Stimulated activated CD8-positive, alpha-beta memory T cell treated with anti-CD3 and anti-CD28 coated beads, Interleukin-4, amount 100 ng/mL, for 4 hours (primary cell): ENCODE results near the gene CCDC188.

Experiments used
- DNase-seq, 2 donors: peaks; one replicate each; pipeline ENCODE4 v3.0.0-alpha.2; 2020; ENCODE audit warnings: low read depth in 2 of 2, low spot score in 1 of 2

The CCDC188 gene

DNA sequence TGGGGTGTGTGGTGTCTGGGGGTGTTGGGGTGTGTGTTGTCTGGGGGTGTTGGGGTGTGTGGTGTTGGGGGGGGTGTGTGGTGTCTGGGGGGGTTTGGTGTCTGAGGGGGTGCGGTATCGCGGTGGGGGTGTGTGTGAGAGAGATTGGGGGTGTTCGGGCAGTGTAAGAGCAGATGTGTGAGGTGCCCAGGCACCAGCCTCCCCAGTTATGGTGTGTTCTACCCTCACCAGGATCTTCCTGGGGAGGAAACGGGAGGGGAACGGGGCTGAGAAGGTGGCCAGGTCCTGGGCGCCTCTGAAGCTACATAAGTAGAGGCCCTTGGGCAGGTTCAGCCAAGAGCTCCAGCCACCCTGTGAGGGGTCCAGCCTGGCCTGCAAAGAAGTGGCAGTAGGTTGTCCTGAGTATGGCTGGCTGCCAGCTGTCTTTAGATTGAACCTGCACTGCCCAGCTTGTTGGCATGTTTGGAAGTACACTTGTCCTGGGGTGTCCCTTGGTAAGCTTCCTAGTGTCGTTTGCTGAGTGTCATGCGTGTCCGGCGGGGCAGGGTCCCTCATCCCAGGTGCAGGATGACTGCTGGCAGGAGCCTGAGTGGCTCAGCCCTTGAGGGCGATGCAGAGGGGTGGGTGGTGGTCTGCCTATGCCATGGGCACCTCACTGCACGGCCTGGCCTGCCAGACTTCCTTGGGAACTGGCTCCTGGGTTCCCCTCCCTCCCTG, 27.3 kb downstream of the CCDC188 start:
- no peak for DNase-seq

DNA sequence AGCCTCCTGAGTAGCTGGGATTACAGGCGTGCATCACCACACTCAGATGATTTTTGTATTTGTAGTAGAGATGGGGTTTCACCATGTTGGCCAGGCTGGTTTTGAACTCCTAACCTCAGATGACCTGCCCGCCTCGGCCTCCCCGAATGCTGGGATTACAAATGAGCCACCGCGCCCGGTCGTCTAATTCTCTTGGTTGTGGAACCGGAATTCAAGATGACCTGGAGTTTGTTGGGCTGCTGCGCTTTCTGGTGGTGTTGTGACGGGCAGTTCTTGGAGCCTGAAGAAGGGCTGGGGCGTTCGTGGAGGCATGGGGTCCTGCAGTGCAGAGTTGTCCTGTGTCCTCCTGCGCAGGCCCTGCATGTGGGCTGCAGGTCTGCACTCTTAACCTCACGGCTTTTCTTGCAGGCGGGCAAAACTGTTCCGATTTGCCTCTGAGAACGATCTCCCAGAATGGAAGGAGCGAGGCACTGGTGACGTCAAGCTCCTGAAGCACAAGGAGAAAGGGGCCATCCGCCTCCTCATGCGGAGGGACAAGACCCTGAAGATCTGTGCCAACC, 28.9 kb downstream of the CCDC188 start:
- DNase-seq, result no peak

GRCh38 chr22:20118300-20119020, 32.4 kb downstream of the CCDC188 start:
- DNase-seq, result no peak

DNA sequence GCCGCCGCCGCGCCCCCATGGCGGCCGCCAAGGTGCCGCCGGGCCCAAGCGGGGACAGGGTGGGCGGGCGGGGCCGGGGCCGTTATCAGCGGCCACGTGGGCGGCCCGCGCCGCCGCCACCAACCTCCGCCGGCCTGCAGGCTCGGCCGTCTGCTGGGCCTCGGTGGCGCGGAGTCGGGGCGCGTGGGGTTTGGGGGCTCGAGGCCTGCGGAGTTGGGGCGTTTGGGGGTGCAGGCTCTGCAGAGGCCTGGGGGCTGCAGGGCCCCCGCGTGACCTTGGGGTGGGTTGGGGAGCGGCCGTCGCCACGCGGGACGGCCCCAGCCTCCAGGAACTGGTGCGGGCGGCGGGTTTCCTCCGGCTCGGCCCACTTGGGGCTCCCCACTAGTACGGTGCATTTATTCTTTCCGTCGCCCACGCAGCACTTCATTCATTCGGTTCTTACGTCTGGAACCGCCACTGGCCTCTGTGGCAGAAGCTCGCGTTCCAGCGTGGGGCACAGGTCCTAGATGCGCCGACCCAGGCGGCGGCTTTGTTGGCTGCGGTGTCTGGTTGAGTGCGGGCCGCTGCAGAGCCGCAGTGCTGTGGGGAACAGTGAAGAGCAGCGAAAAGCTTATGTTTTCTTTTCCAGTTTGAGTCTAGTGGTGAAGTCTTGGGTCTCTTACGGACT, 33.1 kb downstream of the CCDC188 start:
- peak; percentile 64 to 67 for DNase-seq

DNA sequence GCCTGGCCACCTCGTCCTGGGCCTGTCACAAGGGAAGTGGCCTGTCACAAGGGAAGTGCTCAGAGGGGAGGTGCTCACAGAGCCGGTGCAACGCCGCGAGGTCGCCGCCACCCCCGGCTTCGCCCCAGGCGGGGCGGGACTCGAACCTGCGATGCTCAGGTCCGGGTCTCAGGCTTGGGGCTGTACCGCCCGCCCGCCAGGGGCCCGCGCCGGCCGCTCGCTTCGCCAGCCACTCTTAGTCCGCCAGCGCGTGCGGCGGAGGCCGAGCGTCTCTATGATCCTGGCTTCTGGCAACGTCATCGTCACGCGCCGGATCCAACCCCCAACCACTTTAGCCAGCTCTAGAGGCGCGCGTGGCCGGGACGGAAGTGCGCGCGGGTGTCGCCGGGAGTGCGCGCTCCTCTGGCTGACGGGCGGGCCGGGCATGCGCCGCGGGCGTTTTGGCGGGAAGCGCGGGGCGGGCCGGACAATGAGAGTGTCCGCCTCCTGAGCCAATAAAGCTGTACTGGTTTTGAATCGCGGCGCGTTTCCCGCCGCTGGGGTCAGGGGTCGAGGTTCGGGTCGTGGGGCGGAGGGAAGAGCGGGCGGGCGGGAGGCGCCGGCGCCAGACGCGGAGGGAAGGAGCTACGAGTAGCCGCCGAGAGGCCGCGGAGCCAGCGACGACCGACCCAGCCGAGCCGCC, 33.8 kb downstream of the CCDC188 start, which contains the start of gene TRMT2A:
TSS of gene TRMT2A (minus strand) at position 276 of the 682 bp plus-strand sequence. CDS start 320 bp downstream, outside the sequence.
- DNase-seq, result peak; percentile 88 to 93

DNA sequence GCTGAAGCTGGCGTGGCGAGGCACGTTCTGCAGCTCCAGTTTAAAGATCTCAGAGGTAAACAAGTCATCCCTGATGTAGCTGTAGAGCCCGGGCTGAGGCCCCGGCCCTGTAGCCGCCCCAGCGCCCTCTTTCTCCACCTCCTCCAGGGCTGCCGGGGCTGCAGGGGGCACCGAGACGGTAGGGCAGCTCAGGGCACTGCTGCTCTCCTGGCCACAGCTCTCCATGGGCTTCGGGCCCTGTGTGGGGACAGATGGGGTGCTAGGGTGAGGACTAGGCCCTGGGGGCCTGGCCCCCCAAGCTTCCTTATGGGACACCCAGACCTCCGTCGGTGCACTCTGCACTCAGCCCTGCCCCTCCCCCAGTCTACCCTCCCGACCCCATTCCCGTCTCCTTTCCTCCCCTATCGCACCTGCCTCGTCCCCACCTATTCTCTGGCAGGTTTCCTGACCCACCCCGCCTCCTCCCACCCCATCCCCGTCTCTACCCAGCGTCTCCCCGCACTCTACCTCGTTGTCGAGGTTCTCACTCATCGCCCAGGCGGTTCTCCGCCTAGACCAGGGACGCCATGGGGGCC, 34.4 kb downstream of the CCDC188 start:
- DNase-seq, result no peak

DNA sequence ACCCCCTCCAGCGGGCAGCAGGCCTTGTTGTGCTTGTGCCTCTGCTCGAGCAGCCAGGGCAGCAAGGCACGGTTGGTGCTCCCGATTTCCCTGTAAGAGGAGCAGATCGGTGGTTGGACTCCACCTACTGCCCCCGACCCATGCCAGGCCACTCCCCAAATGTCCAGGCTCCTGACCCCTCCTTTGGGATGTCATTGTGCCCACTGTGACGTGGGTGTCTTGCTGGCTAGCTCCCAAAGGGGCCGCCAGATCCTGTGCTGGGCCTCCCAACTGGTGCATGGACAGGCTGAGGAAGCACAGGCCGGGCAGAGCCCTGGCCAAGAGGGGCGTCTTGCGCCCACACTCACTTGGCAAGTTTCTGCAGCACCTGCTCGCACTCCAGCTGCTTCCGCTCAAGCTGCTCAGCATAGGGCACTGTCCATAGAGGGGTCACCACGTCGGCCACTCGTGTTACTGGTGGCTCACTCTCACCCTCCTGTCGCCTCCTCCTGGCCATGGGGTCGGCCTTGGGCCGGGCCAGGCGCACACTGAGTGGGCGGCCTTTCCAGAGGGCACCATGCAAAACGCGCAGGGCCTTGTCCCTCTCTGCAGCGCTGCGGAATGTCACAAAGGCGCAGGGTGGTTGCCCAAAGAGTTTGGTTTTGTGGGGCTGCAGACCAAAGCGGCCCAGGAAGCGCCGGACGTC, 35.0 kb downstream of the CCDC188 start, which contains the start of gene RANBP1:
TSS of gene RANBP1 (plus strand) at position 414 of the 685 bp plus-strand sequence. CDS start at position 495, 81 bp downstream.
- no peak for DNase-seq

GRCh38 chr22:20114506-20115475, 36.1 kb downstream of the CCDC188 start:
- DNase-seq, result no peak

GRCh38 chr22:20113551-20114310, 37.1 kb downstream of the CCDC188 start:
- no peak for DNase-seq

DNA sequence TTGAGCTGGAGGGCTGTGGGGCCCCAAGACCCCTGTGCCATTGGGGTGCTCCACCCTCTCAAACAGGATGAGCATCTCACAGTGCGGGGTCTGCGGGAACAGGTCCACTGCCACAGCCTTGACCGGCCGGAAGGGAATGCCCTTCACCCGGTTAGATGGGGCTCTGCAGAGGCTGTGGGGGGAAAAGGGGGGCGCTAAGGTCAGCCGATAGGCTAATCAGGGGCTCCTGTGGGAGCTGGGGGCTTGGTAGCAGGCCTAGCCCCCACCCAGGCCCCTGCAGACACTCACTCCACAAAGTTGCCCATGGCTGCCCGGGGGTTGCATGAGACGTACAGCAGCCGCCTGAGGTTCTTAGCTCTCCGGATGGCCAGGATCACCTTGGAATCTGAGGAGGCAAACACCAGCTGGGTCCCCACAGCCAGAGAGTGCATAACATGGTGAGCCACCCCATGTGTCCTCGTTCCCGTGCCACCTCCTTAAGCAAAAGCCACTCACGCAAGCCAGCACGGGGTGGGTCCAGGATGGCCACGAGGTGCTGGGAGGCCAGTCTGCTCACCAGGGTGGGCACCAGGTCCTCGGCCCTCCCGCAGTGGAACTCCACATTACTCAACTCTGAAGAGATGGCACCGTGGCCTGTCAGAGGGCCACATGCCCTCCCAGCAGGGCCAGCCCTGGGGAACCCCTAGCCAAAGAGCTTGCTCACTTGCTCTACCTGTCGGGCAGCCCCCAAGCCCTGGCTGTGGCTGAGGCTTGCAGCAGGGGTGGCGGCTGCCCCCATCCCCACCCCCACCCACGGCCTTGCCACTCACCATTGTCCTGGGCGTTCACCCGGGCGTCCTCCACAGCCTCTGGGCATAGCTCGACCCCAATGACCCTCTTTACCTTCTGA, 38.0 kb downstream of the CCDC188 start:
- no peak for DNase-seq

DNA sequence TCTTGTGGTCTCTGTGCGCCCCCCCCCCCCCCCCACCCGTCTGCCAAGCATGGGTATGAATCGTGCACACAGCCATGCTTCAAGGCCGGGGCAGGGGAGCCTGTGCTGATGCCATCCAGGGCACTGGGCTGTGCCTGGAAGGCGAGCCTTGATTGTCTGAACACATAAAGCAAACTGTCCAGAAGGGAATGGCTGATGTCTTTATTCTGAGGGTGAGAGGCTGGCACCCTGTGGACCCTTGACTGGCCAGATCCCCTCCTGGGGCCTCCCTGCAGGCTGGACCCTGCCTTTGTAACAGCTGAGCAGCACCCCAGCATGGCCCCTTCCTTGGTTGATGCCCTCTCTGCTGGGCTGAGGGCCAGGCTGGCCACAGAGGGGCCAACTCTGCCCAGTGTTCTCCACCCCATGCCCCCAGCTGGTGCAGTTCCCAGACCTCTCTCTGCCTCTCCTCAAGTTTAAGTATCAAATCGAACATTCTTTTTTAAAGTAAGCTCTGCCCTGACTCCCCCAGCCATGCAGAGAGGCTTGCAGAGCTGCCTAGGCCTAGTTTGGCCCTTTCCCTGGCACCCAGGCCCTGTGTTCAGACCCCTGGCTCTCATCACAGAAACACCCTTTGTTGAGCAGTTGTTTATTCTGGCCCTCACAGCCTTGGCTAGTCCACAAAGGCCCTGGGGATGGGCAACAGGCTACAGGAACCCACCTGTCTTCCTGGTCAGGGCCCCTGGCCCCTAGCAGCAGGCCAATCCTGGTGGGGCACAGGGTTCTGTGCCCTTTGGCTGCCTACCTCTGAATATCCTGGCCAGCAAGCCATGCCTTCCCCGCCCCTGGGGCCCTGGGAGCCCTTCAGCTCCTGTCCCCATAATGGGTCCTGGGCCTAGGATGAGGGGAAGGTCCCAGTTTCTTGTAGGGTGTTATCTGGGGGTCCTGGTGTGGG, 38.9 kb downstream of the CCDC188 start:
- DNase-seq, result no peak

GRCh38 chr22:20111045-20111688, 39.7 kb downstream of the CCDC188 start:
- no peak for DNase-seq

DNA sequence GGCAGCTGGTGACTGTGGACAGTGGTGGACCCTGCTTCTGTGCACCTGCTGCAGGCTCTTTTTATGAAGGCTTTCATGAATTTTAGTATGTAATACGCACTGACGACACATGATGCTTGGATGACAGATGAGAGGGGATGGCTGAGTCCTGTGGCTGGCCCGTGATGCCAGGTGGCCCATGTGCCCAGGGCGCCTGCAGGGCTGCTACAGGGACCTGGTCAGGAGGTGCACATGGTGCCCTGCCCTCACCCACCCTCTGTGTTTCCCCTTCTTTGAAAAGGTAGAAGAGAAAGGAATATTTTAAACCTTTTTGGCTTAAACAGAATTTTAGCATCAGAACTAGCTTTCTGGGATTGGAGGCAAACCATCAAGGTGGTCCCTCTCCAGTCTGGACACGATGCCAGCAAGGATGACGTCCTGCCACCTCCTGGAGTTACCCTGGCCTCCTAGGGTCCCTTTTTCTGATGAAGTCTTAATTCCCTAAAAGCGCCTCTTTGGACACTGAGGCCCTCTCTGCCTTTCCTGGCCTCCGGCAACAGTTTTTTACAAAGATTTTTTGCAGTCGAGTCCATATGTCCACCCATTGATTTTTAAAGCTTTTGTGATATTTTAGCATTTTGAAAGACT, 40.4 kb downstream of the CCDC188 start:
- DNase-seq, result no peak

GRCh38 chr22:20109411-20110358, 41.2 kb downstream of the CCDC188 start:
- no peak for DNase-seq
